ENCODE data around the gene CUL3. TPM values are rescaled to one million over a fixed set of nuclear protein-coding genes. Genes with fewer than 3 reads are reported as not detected.

Gene CUL3
- total and polyA plus RNA-seq, 7 donors, result 59.3 to 85.3 (median 65.6) TPM

- Histone ChIP-seq H3K27ac (no peak overlapping the region), H3K4me3 (no peak overlapping the region), H3K9me3 (no peaks in the 10 kb centered on the region), H3K4me1 (peaks cover 0 to 94% (median 79%) of the 10 kb centered on the region in 4 donors), H3K27me3 (no peaks in the 10 kb centered on the region), H3K36me3 (no peaks in the 10 kb centered on the region)
- intact Hi-C loops (cut with DNase I), result loop anchor here (5.0 kb wide), 1 partner anchor 97 kb away; no protein-coding TSS in a partner anchor
- no peak for TF ChIP-seq POLR2A (IDR thresholded peaks at IDR 0.05)
- TF ChIP-seq CTCF (IDR thresholded peaks at IDR 0.05), result no peak
- no peak for TF ChIP-seq POLR2AphosphoS5 (IDR thresholded peaks at IDR 0.05)
- no peak for TF ChIP-seq EP300 (IDR thresholded peaks at IDR 0.05)
- WGBS, 2 donors, result 18 to 30% methylated on average over 2 of the region's 2 CpGs
- DNase-seq, result no peak
Measured at GRCh38 chr2:224579411-224579810, 5.8 kb downstream of the CUL3 start.

DNA sequence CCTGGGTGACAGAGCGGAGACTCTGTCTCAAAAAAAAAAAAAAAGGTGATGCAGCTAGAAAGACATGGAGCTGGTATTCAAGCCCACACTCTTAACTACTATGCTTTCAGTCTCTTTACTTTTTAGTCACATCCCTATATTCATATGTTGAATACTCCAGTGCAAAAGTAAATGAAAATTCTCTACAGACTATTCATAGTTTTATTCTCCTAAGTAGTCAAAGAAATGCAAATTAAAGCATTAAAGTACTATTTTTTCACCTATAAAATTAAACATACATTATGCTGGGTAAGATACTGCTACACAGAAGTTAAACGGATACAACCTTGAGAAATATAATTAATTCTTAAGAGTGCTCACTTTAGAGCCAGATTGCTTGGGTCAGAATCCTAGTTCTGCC, 7.6 kb downstream of the CUL3 start:
- DNase-seq, result no peak
- Histone ChIP-seq H3K4me1 (peaks cover 0 to 99% (median 86%) of the 10 kb centered on the region in 4 donors), H3K27me3 (no peaks in the 10 kb centered on the region), H3K27ac (no peak overlapping the region), H3K4me3 (no peak overlapping the region), H3K9me3 (no peaks in the 10 kb centered on the region), H3K36me3 (no peaks in the 10 kb centered on the region)
- TF ChIP-seq POLR2A (IDR thresholded peaks at IDR 0.05) (no peak), POLR2AphosphoS5 (IDR thresholded peaks at IDR 0.05) (no peak), EP300 (IDR thresholded peaks at IDR 0.05) (no peak), CTCF (IDR thresholded peaks at IDR 0.05) (no peak)
- WGBS, 2 donors, result 87 to 88% methylated on average over 2 of the region's 2 CpGs
- intact Hi-C loops (cut with DNase I), result loop anchor here (5.0 kb wide), 1 partner anchor 95 kb away; no protein-coding TSS in a partner anchor

- no peaks in the 10 kb centered on the region for H3K27me3 ChIP-seq
- H3K4me3 ChIP-seq, result no peak overlapping the region
- no peaks in the 10 kb centered on the region for H3K9me3 ChIP-seq
- peaks cover 0 to 100% (median 82%) of the 10 kb centered on the region in 4 donors for H3K4me1 ChIP-seq
- intact Hi-C loops (cut with DNase I), result loop anchor here (5.0 kb wide), 1 partner anchor 94 kb away; no protein-coding TSS in a partner anchor
- WGBS, 2 donors, result 57 to 73% methylated on average over 5 of the region's 5 CpGs
- H3K27ac ChIP-seq, result no peak overlapping the region
- no peak for DNase-seq
- no peaks in the 10 kb centered on the region for H3K36me3 ChIP-seq
- TF ChIP-seq POLR2AphosphoS5 (IDR thresholded peaks at IDR 0.05) (no peak), EP300 (IDR thresholded peaks at IDR 0.05) (no peak), POLR2A (IDR thresholded peaks at IDR 0.05) (no peak)
Measured at GRCh38 chr2:224576088-224576715, 9.0 kb downstream of the CUL3 start.

- peaks cover 0 to 100% (median 84%) of the 10 kb centered on the region in 4 donors for H3K4me1 ChIP-seq
- H3K4me3 ChIP-seq, result no peak overlapping the region
- H3K9me3 ChIP-seq, result no peaks in the 10 kb centered on the region
- no peaks in the 10 kb centered on the region for H3K36me3 ChIP-seq
- no peak for DNase-seq
- TF ChIP-seq POLR2AphosphoS5 (IDR thresholded peaks at IDR 0.05) (no peak), CTCF (IDR thresholded peaks at IDR 0.05) (no peak), POLR2A (IDR thresholded peaks at IDR 0.05) (no peak)
- H3K27ac ChIP-seq, result no peak overlapping the region
- WGBS, 2 donors, result 10 to 16% methylated on average over 3 of the region's 3 CpGs
- intact Hi-C loops (cut with DNase I), result loop anchor here (5.0 kb wide), 1 partner anchor 92 kb away; no protein-coding TSS in a partner anchor
- no peaks in the 10 kb centered on the region for H3K27me3 ChIP-seq
Measured at GRCh38 chr2:224574423-224575084, 10.6 kb downstream of the CUL3 start.

- intact Hi-C loops (cut with DNase I), result no loop called here
- no peak for TF ChIP-seq POLR2AphosphoS5 (IDR thresholded peaks at IDR 0.05)
- TF ChIP-seq POLR2A (IDR thresholded peaks at IDR 0.05), result no peak
- TF ChIP-seq EP300 (IDR thresholded peaks at IDR 0.05), result no peak
- TF ChIP-seq CTCF (IDR thresholded peaks at IDR 0.05), result no peak
- H3K27ac ChIP-seq, result no peak overlapping the region
- H3K27me3 ChIP-seq, result no peaks in the 10 kb centered on the region
- H3K4me3 ChIP-seq, result no peak overlapping the region
- H3K4me1 ChIP-seq, result peaks cover 0 to 100% (median 82%) of the 10 kb centered on the region in 4 donors
- no peaks in the 10 kb centered on the region for H3K36me3 ChIP-seq
- WGBS, 2 donors, result 88 to 94% methylated on average over 1 of the region's 1 CpG
- DNase-seq, result no peak
- H3K9me3 ChIP-seq, result no peaks in the 10 kb centered on the region
Measured at GRCh38 chr2:224573724-224574123, 11.4 kb downstream of the CUL3 start.
